Fibroblast of lung (primary cell): ENCODE results near the gene UAP1L1.

Source experiments
- EZH2 ChIP-seq: IDR thresholded peaks from 2 replicates; pipeline ENCODE4 v1.5.1; 2012; ENCODE audit warnings: low read length, control low read depth, mild to moderate bottlenecking; ENCODE audit errors: missing control alignments
- TF ChIP-seq, protein P1 (sequence below), 2 donors: IDR thresholded peaks in 1 of 2; conservative IDR thresholded peaks in 1 of 2; 1 replicate in 1 of 2; 2 replicates in 1 of 2; pipeline ENCODE4 v1.5.1; 2011 to 2012; ENCODE audit warnings: low read length in 2 of 2, control low read depth in 1 of 2, inconsistent platforms in 1 of 2, low read depth in 1 of 2, mild to moderate bottlenecking in 1 of 2

DNA sequence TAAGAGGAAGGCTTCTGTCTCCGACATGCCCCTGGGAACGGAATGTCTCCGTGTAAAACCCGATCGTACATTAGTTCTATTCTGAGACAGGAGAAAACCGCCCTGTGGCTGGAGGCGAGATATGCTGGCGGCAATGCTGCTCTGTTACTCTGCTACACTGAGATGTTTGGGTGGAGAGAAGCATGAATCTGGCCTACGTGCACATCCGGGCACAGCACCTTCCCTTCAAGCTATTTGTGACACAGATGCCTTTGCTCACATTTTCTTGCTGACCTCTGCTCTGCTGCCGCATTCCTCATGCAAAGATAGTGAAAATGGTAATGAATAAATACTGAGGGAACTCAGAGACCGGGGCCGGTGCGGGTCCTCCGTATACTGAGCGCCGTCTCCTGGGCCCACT is 39.4 kb downstream of the UAP1L1 start:
- TF ChIP-seq, protein P1, sequence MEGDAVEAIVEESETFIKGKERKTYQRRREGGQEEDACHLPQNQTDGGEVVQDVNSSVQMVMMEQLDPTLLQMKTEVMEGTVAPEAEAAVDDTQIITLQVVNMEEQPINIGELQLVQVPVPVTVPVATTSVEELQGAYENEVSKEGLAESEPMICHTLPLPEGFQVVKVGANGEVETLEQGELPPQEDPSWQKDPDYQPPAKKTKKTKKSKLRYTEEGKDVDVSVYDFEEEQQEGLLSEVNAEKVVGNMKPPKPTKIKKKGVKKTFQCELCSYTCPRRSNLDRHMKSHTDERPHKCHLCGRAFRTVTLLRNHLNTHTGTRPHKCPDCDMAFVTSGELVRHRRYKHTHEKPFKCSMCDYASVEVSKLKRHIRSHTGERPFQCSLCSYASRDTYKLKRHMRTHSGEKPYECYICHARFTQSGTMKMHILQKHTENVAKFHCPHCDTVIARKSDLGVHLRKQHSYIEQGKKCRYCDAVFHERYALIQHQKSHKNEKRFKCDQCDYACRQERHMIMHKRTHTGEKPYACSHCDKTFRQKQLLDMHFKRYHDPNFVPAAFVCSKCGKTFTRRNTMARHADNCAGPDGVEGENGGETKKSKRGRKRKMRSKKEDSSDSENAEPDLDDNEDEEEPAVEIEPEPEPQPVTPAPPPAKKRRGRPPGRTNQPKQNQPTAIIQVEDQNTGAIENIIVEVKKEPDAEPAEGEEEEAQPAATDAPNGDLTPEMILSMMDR (conservative IDR thresholded peaks at IDR 0.05 in 1 of 2, IDR thresholded peaks at IDR 0.05 in 1 of 2; ENCODE audit: low read depth in 1 of 2, low read length in 2 of 2): no peak
- no peak for TF ChIP-seq EZH2
